Naive thymus-derived CD4-positive, alpha-beta T cell (primary cell): ENCODE results near the gene SORCS1. TPM values are rescaled to one million over a fixed set of nuclear protein-coding genes. Genes with fewer than 3 reads are reported as not detected.

ENCODE experiments used
- ATAC-seq: fragments of 150-1000 bp; cut with Tn5 transposase; 2 replicates; pipeline ENCODE4 v1.10.0; 2021; ENCODE audit warnings: mild to moderate bottlenecking, moderate library complexity
- CTCF ChIA-PET: fragments of 350-600 bp; sonication (Branson Sonifier 250); formaldehyde crosslinking; loops from one replicate; lab custom pipeline; 2021; ENCODE audit warnings: antibody characterized with exemption; lab: Charles Lee
- POLR2A ChIA-PET: fragments of 350-600 bp; sonication (Branson Sonifier 250); formaldehyde crosslinking; loops from one replicate; lab custom pipeline; 2021; ENCODE audit warnings: antibody characterized with exemption, inconsistent platforms; lab: Charles Lee
- DNase-seq, 9 donors: peaks; one replicate each; pipeline versions ENCODE4 v3.0.0 to v3.0.0-alpha.2; 2020 to 2022; ENCODE audit warnings: mixed read lengths in 1 of 9
- H3K27ac ChIP-seq: one replicate; pipeline ENCODE4 v1.7.0; 2013; ENCODE audit warnings: mild to moderate bottlenecking, low read depth, low read length, moderate library complexity
- H3K27me3 ChIP-seq, 2 donors: one replicate each; pipeline ENCODE4 v1.7.0; 2013; ENCODE audit warnings: low read length in 2 of 2, mild to moderate bottlenecking in 2 of 2, moderate library complexity in 2 of 2; ENCODE audit not compliant: control insufficient read depth in 2 of 2, insufficient read depth in 2 of 2
- H3K36me3 ChIP-seq, 3 experiments: 1 replicate in 2 of 3; 2 replicates in 1 of 3; pipeline ENCODE4 v1.7.0; 2013; ENCODE audit warnings: low read length in 3 of 3, mild to moderate bottlenecking in 3 of 3, moderate library complexity in 1 of 3; ENCODE audit not compliant: insufficient read depth in 3 of 3, control insufficient read depth in 2 of 3
- H3K4me1 ChIP-seq, 2 donors: one replicate each; pipeline ENCODE4 v1.7.0; 2013; ENCODE audit warnings: low read length in 2 of 2, mild to moderate bottlenecking in 2 of 2, moderate library complexity in 1 of 2; ENCODE audit not compliant: control insufficient read depth in 2 of 2, insufficient read depth in 2 of 2
- H3K4me3 ChIP-seq: 2 replicates; pipeline ENCODE4 v1.7.0; 2013; ENCODE audit warnings: mild to moderate bottlenecking, low read length
- H3K9me3 ChIP-seq, 3 experiments: 1 replicate in 2 of 3; 2 replicates in 1 of 3; pipeline ENCODE4 v1.7.0; 2013; ENCODE audit warnings: low read length in 3 of 3; ENCODE audit not compliant: control insufficient read depth in 2 of 3
- H3K27ac Mint-ChIP-seq, 9 donors: one replicate each; pipeline ENCODE4 v1.8.0; 2020 to 2022; ENCODE audit warnings: mixed read lengths in 9 of 9, mild to moderate bottlenecking in 8 of 9, moderate library complexity in 5 of 9, inconsistent platforms in 2 of 9
- H3K27me3 Mint-ChIP-seq, 5 donors: one replicate each; pipeline ENCODE4 v1.8.0; 2021 to 2022; ENCODE audit warnings: mixed read lengths in 5 of 5, mild to moderate bottlenecking in 1 of 5
- H3K36me3 Mint-ChIP-seq, 5 donors: one replicate each; pipeline ENCODE4 v1.8.0; 2020 to 2022; ENCODE audit warnings: mixed read lengths in 5 of 5, mild to moderate bottlenecking in 3 of 5, inconsistent platforms in 1 of 5
- H3K4me1 Mint-ChIP-seq, 7 donors: one replicate each; pipeline ENCODE4 v1.8.0; 2020 to 2022; ENCODE audit warnings: mixed read lengths in 7 of 7, mild to moderate bottlenecking in 3 of 7, inconsistent platforms in 1 of 7
- H3K4me3 Mint-ChIP-seq, 10 donors: one replicate each; pipeline ENCODE4 v1.8.0; 2020 to 2022; ENCODE audit warnings: mild to moderate bottlenecking in 10 of 10, mixed read lengths in 10 of 10, moderate library complexity in 6 of 10, inconsistent platforms in 2 of 10
- H3K9me3 Mint-ChIP-seq, 11 donors: one replicate each; pipeline ENCODE4 v1.8.0; 2020 to 2022; ENCODE audit warnings: mixed read lengths in 11 of 11, mild to moderate bottlenecking in 4 of 11, inconsistent platforms in 1 of 11, moderate library complexity in 1 of 11
- intact Hi-C, 2 donors: fragments of 100-400 bp; cut with micrococcal nuclease; formaldehyde crosslinking; loops; one replicate each; pipeline ENCODE4 v1.15.1; 2023
- polyA plus RNA-seq, 2 donors: library from polyadenylated mRNA; unstranded; fragments of 300-500 nt; fragmentation: Illumina TruSeq; gene quantifications; one replicate each; pipeline ENCODE4 v1.2.3, GENCODE V29; 2021
- total RNA-seq, 6 experiments: library from RNA in 5 of 6; stranded (reverse) in 5 of 6; gene quantifications; 1 replicate in 5 of 6; 2 replicates in 1 of 6; pipeline ENCODE4 v1.2.3 and lab custom pipeline; 2021 to 2026

SORCS1 gene
- total and polyA plus RNA-seq, 7 experiments from 2014 or later, result not detected

- no peak for ATAC-seq
- H3K4me3 Mint-ChIP-seq, result no peak overlapping the region
- CTCF ChIA-PET, result no interaction called here
Observed at GRCh38 chr10:106740071-106740470, 424.4 kb downstream of the SORCS1 start.

GRCh38 chr10:106734220-106734619, 430.3 kb downstream of the SORCS1 start:
- Histone ChIP-seq H3K36me3 (no peaks in the 10 kb centered on the region), H3K9me3 (no peaks in the 10 kb centered on the region), H3K27ac (no peak overlapping the region), H3K4me3 (no peak overlapping the region), H3K4me1 (no peaks in the 10 kb centered on the region), H3K27me3 (no peaks in the 10 kb centered on the region)
- Mint-ChIP-seq H3K27me3 (no peaks in the 10 kb centered on the region), H3K4me1 (no peaks in the 10 kb centered on the region), H3K4me3 (no peak overlapping the region), H3K9me3 (peaks cover 0 to 8% (median 0%) of the 10 kb centered on the region in 11 donors), H3K27ac (no peak overlapping the region), H3K36me3 (no peaks in the 10 kb centered on the region)
- ATAC-seq (no peak), DNase-seq (no peak)
- CTCF ChIA-PET, result no interaction called here
- POLR2A ChIA-PET, result no interaction called here
- intact Hi-C loops, result no loop called here

More at GRCh38 chr10:106740071-106740470, 424.4 kb downstream of the SORCS1 start:
- Mint-ChIP-seq H3K27ac (no peak overlapping the region), H3K27me3 (no peaks in the 10 kb centered on the region), H3K36me3 (peaks cover 0 to 3% (median 0%) of the 10 kb centered on the region in 5 donors), H3K9me3 (peaks cover 0 to 14% (median 0%) of the 10 kb centered on the region in 11 donors), H3K4me1 (no peaks in the 10 kb centered on the region)
- Histone ChIP-seq H3K9me3 (no peaks in the 10 kb centered on the region), H3K36me3 (no peaks in the 10 kb centered on the region), H3K27ac (no peak overlapping the region), H3K4me3 (no peak overlapping the region), H3K27me3 (no peaks in the 10 kb centered on the region), H3K4me1 (no peaks in the 10 kb centered on the region)
- intact Hi-C loops, result no loop called here
- POLR2A ChIA-PET, result no interaction called here
- DNase-seq, result no peak

- Histone ChIP-seq H3K9me3 (no peaks in the 10 kb centered on the region), H3K4me3 (no peak overlapping the region), H3K36me3 (no peaks in the 10 kb centered on the region), H3K27ac (no peak overlapping the region), H3K27me3 (no peaks in the 10 kb centered on the region), H3K4me1 (no peaks in the 10 kb centered on the region)
- CTCF ChIA-PET, result no interaction called here
- intact Hi-C loops, result no loop called here
- Mint-ChIP-seq H3K36me3 (no peaks in the 10 kb centered on the region), H3K4me1 (peaks cover 0 to 1% (median 0%) of the 10 kb centered on the region in 7 donors), H3K27me3 (no peaks in the 10 kb centered on the region), H3K27ac (no peak overlapping the region), H3K4me3 (no peak overlapping the region), H3K9me3 (peaks cover 0 to 5% (median 0%) of the 10 kb centered on the region in 11 donors)
- ATAC-seq (no peak), DNase-seq (no peak)
- POLR2A ChIA-PET, result no interaction called here
Observed at GRCh38 chr10:106728232-106728631, 436.3 kb downstream of the SORCS1 start.

- DNase-seq (no peak), ATAC-seq (no peak)
- H3K27me3 Mint-ChIP-seq, result no peaks in the 10 kb centered on the region
- Histone ChIP-seq H3K27me3 (no peaks in the 10 kb centered on the region), H3K9me3 (no peaks in the 10 kb centered on the region), H3K4me3 (no peak overlapping the region), H3K36me3 (no peaks in the 10 kb centered on the region), H3K27ac (no peak overlapping the region), H3K4me1 (no peaks in the 10 kb centered on the region)
- H3K9me3 Mint-ChIP-seq, result peaks cover 0 to 5% (median 0%) of the 10 kb centered on the region in 11 donors
- H3K4me3 Mint-ChIP-seq, result no peak overlapping the region
- ChIA-PET POLR2A (no interaction called here), CTCF (no interaction called here)
- H3K27ac Mint-ChIP-seq, result no peak overlapping the region
- H3K4me1 Mint-ChIP-seq, result peaks cover 0 to 1% (median 0%) of the 10 kb centered on the region in 7 donors
- no peaks in the 10 kb centered on the region for H3K36me3 Mint-ChIP-seq
- intact Hi-C loops, result no loop called here
Observed at GRCh38 chr10:106727170-106727569, 437.3 kb downstream of the SORCS1 start.

- peaks cover 0 to 4% (median 0%) of the 10 kb centered on the region in 5 donors for H3K36me3 Mint-ChIP-seq
- intact Hi-C loops, result no loop called here
- H3K27me3 Mint-ChIP-seq, result no peaks in the 10 kb centered on the region
- Histone ChIP-seq H3K9me3 (no peaks in the 10 kb centered on the region), H3K36me3 (no peaks in the 10 kb centered on the region), H3K27ac (no peak overlapping the region), H3K27me3 (no peaks in the 10 kb centered on the region), H3K4me3 (no peak overlapping the region), H3K4me1 (no peaks in the 10 kb centered on the region)
- POLR2A ChIA-PET, result no interaction called here
- ATAC-seq (no peak), DNase-seq (no peak)
- CTCF ChIA-PET, result no interaction called here
- H3K9me3 Mint-ChIP-seq, result peaks cover 0 to 13% (median 2%) of the 10 kb centered on the region in 11 donors
- no peaks in the 10 kb centered on the region for H3K4me1 Mint-ChIP-seq
- no peak overlapping the region for H3K27ac Mint-ChIP-seq
- no peak overlapping the region for H3K4me3 Mint-ChIP-seq
Observed at GRCh38 chr10:106722524-106722923, 442.0 kb downstream of the SORCS1 start.

- Histone ChIP-seq H3K36me3 (no peaks in the 10 kb centered on the region), H3K4me1 (no peaks in the 10 kb centered on the region), H3K27ac (no peak overlapping the region), H3K9me3 (no peaks in the 10 kb centered on the region), H3K4me3 (no peak overlapping the region), H3K27me3 (no peaks in the 10 kb centered on the region)
- Mint-ChIP-seq H3K27me3 (no peaks in the 10 kb centered on the region), H3K36me3 (peaks cover 0 to 4% (median 0%) of the 10 kb centered on the region in 5 donors), H3K4me1 (no peaks in the 10 kb centered on the region), H3K27ac (no peak overlapping the region), H3K4me3 (no peak overlapping the region), H3K9me3 (peaks cover 0 to 12% (median 2%) of the 10 kb centered on the region in 11 donors)
- intact Hi-C loops, result no loop called here
- ChIA-PET POLR2A (no interaction called here), CTCF (no interaction called here)
- no peak for ATAC-seq
- no peak for DNase-seq
Observed at GRCh38 chr10:106720683-106721082, 443.8 kb downstream of the SORCS1 start.

- Histone ChIP-seq H3K4me3 (no peak overlapping the region), H3K36me3 (no peaks in the 10 kb centered on the region), H3K4me1 (no peaks in the 10 kb centered on the region), H3K27me3 (no peaks in the 10 kb centered on the region), H3K27ac (no peak overlapping the region), H3K9me3 (no peaks in the 10 kb centered on the region)
- Mint-ChIP-seq H3K9me3 (peaks cover 0 to 18% (median 5%) of the 10 kb centered on the region in 11 donors), H3K36me3 (peaks cover 0 to 4% (median 0%) of the 10 kb centered on the region in 5 donors), H3K27ac (no peak overlapping the region), H3K4me1 (no peaks in the 10 kb centered on the region), H3K27me3 (no peaks in the 10 kb centered on the region), H3K4me3 (no peak overlapping the region)
- intact Hi-C loops, result no loop called here
- DNase-seq, result no peak
- ATAC-seq, result no peak
- CTCF ChIA-PET, result interaction anchor here (0.6 kb wide), 1 partner anchor 185 kb away, joined by 3 read pairs; no protein-coding TSS in a partner anchor
- POLR2A ChIA-PET, result no interaction called here
Observed at GRCh38 chr10:106716381-106716780, 448.1 kb downstream of the SORCS1 start.
